WTC11 (cell line): Measurements from ENCODE around the gene TAF8. TPM values are rescaled to one million over a fixed set of nuclear protein-coding genes. Genes with fewer than 3 reads are reported as not detected.

Experiments used
- ATF1 ChIP-seq: sonication (generic); formaldehyde crosslinking; IDR thresholded peaks from 2 replicates; pipeline ENCODE4 v1.8.1; 2023; ENCODE audit warnings: mild to moderate bottlenecking, moderate library complexity, missing genetic modification reagents
- ESRRA ChIP-seq: sonication (generic); formaldehyde crosslinking; IDR thresholded peaks from 2 replicates; pipeline ENCODE4 v1.8.1; 2022; ENCODE audit warnings: mild to moderate bottlenecking, missing genetic modification reagents, borderline replicate concordance
- HMGA2 ChIP-seq: fragments of 250-450 bp; sonication (Bioruptor Pico); IDR thresholded peaks from 2 replicates; pipeline ENCODE4 v1.4.0; 2021; ENCODE audit warnings: mild to moderate bottlenecking, moderate library complexity
- KAT7 ChIP-seq: sonication (generic); formaldehyde crosslinking; IDR thresholded peaks from 2 replicates; pipeline ENCODE4 v1.8.1; 2023; ENCODE audit warnings: missing genetic modification reagents, mild to moderate bottlenecking, borderline replicate concordance
- MYBL2 ChIP-seq: sonication (generic); formaldehyde crosslinking; IDR thresholded peaks from 2 replicates; pipeline ENCODE4 v1.8.1; 2023; ENCODE audit warnings: mild to moderate bottlenecking, moderate library complexity, missing genetic modification reagents
- NFATC4 ChIP-seq: fragments of 250-450 bp; sonication (Bioruptor Pico); IDR thresholded peaks from 2 replicates; pipeline ENCODE4 v1.9.0; 2021; ENCODE audit warnings: mild to moderate bottlenecking
- NR1H2 ChIP-seq: sonication (generic); formaldehyde crosslinking; IDR thresholded peaks from 2 replicates; pipeline ENCODE4 v1.9.0; 2021; ENCODE audit warnings: mild to moderate bottlenecking, moderate library complexity, missing genetic modification reagents
- NR2C2 ChIP-seq: sonication (generic); formaldehyde crosslinking; IDR thresholded peaks from 2 replicates; pipeline ENCODE4 v1.8.0; 2022; ENCODE audit warnings: mild to moderate bottlenecking, missing genetic modification reagents
- PRRX2 ChIP-seq: fragments of 250-450 bp; sonication (Bioruptor Pico); IDR thresholded peaks from 2 replicates; pipeline ENCODE4 v1.8.0; 2021; ENCODE audit warnings: mild to moderate bottlenecking
- SMAD4 ChIP-seq: sonication (generic); formaldehyde crosslinking; IDR thresholded peaks from 2 replicates; pipeline ENCODE4 v1.8.0; 2022; ENCODE audit warnings: mild to moderate bottlenecking, missing genetic modification reagents
- SOX15 ChIP-seq: fragments of 250-450 bp; sonication (Bioruptor Pico); IDR thresholded peaks from 2 replicates; pipeline ENCODE4 v1.9.0; 2021; ENCODE audit warnings: mild to moderate bottlenecking
- TP53 ChIP-seq: sonication (generic); formaldehyde crosslinking; IDR thresholded peaks from 2 replicates; pipeline ENCODE4 v1.8.1; 2023; ENCODE audit warnings: mild to moderate bottlenecking, missing genetic modification reagents
- ZNF121 ChIP-seq: sonication (generic); formaldehyde crosslinking; IDR thresholded peaks from 2 replicates; pipeline ENCODE4 v1.8.0; 2023; ENCODE audit warnings: missing genetic modification reagents
- ZNF138 ChIP-seq: sonication (generic); formaldehyde crosslinking; conservative IDR thresholded peaks from 2 replicates; pipeline ENCODE4 v1.8.1; 2022; ENCODE audit warnings: mild to moderate bottlenecking, moderate library complexity, missing genetic modification reagents
- ZNF232 ChIP-seq: sonication (generic); formaldehyde crosslinking; IDR thresholded peaks from 2 replicates; pipeline ENCODE4 v1.8.0; 2022; ENCODE audit warnings: mild to moderate bottlenecking, missing genetic modification reagents
- ZNF416 ChIP-seq: fragments of 250-450 bp; sonication (Bioruptor Pico); IDR thresholded peaks from 2 replicates; pipeline ENCODE4 v1.9.0; 2021; ENCODE audit warnings: mild to moderate bottlenecking, inconsistent platforms
- total RNA-seq: library from RNA; stranded (reverse); gene quantifications from 3 replicates; pipeline ENCODE4 v1.2.3, GENCODE V29; 2021
- TF ChIP-seq, protein P1 (sequence below): fragments of 250-450 bp; sonication (Bioruptor Pico); IDR thresholded peaks from 2 replicates; pipeline ENCODE4 v2.1.2; 2022; ENCODE audit warnings: mild to moderate bottlenecking, moderate library complexity
- TF ChIP-seq, protein P2 (sequence below): sonication (generic); formaldehyde crosslinking; IDR thresholded peaks from 2 replicates; pipeline ENCODE4 v1.8.1; 2022; ENCODE audit warnings: mild to moderate bottlenecking, missing genetic modification reagents, moderate library complexity, borderline replicate concordance
- TF ChIP-seq, protein P3 (sequence below): sonication (generic); formaldehyde crosslinking; IDR thresholded peaks from 2 replicates; pipeline ENCODE4 v1.8.1; 2023; ENCODE audit warnings: mild to moderate bottlenecking, missing genetic modification reagents, borderline replicate concordance
- TF ChIP-seq, protein P4 (sequence below): fragments of 250-450 bp; sonication (Bioruptor Pico); IDR thresholded peaks from 2 replicates; pipeline ENCODE4 v1.9.0; 2021; ENCODE audit warnings: mild to moderate bottlenecking, borderline replicate concordance
- TF ChIP-seq, protein P5 (sequence below): sonication (generic); formaldehyde crosslinking; IDR thresholded peaks from 2 replicates; pipeline ENCODE4 v1.8.0; 2023; ENCODE audit warnings: missing genetic modification reagents
- TF ChIP-seq, protein P6 (sequence below): sonication (generic); formaldehyde crosslinking; IDR thresholded peaks from 2 replicates; pipeline ENCODE4 v1.8.1; 2023; ENCODE audit warnings: mild to moderate bottlenecking, missing genetic modification reagents
- TF ChIP-seq, protein P7 (sequence below): sonication (generic); formaldehyde crosslinking; IDR thresholded peaks from 2 replicates; pipeline ENCODE4 v1.8.0; 2022; ENCODE audit warnings: mild to moderate bottlenecking, missing genetic modification reagents
- TF ChIP-seq, protein P8 (sequence below): sonication (generic); formaldehyde crosslinking; IDR thresholded peaks from 2 replicates; pipeline ENCODE4 v1.8.1; 2023; ENCODE audit warnings: mild to moderate bottlenecking, moderate library complexity, missing genetic modification reagents

The TAF8 gene
- total RNA-seq, 1 experiment from 2014 or later: 31.0 TPM

DNA sequence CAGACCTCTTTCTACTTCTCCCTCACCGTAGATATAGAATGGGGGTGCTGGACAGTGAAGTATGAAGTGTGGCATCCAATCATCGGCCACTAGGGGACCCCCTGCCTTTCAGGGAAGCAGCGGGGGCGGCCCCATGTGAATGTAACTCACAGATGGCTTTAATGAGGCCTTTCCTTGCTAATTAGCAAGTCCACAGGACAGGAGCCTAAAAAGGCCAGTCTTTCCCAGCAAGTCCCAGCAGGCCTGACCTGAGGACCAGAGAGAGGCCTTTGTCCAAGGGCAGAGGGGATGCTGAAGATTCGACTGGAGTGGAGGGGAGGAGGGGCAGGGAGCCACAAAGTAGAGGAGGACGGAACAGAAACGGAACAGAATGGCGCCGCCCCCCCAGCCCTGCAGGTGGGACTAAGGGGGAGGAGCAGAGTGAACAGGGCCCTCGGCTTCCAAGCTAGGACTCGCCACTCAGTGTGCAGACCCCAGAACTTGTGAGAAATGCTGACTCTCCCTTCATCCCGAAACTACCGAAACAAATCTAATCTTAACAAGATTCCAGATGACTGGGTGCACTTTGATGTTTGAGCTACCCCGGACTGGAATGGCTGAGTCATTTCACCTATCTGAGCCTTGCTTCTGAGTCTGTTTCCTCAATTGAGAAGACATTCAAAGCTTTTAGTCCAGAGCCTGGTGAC is 86.3 kb downstream of the TAF8 start (continued):
- no peak for TF ChIP-seq ATF1
- no peak for TF ChIP-seq SMAD4
- no peak for TF ChIP-seq MYBL2 (CRISPR knock-in tag)
- TF ChIP-seq NR1H2 (CRISPR knock-in tag): no peak
- peak; percentile 99 for TF ChIP-seq ZNF121 (CRISPR knock-in tag)
- no peak for TF ChIP-seq HMGA2 (CRISPR knock-in tag)
- TF ChIP-seq PRRX2 (CRISPR knock-in tag): no peak
- no peak for TF ChIP-seq NR2C2
- TF ChIP-seq, protein P1, sequence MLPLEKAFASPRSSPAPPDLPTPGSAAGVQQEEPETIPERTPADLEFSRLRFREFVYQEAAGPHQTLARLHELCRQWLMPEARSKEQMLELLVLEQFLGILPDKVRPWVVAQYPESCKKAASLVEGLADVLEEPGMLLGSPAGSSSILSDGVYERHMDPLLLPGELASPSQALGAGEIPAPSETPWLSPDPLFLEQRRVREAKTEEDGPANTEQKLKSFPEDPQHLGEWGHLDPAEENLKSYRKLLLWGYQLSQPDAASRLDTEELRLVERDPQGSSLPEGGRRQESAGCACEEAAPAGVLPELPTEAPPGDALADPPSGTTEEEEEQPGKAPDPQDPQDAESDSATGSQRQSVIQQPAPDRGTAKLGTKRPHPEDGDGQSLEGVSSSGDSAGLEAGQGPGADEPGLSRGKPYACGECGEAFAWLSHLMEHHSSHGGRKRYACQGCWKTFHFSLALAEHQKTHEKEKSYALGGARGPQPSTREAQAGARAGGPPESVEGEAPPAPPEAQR (CRISPR knock-in tag): peak; percentile 50; the same call in 1 of the 2 replicates
- TF ChIP-seq NFATC4 (CRISPR knock-in tag): no peak
- TF ChIP-seq SOX15 (CRISPR knock-in tag): no peak
- TF ChIP-seq, protein P2, sequence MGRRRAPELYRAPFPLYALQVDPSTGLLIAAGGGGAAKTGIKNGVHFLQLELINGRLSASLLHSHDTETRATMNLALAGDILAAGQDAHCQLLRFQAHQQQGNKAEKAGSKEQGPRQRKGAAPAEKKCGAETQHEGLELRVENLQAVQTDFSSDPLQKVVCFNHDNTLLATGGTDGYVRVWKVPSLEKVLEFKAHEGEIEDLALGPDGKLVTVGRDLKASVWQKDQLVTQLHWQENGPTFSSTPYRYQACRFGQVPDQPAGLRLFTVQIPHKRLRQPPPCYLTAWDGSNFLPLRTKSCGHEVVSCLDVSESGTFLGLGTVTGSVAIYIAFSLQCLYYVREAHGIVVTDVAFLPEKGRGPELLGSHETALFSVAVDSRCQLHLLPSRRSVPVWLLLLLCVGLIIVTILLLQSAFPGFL (CRISPR knock-in tag): no peak
- TF ChIP-seq, protein P3, sequence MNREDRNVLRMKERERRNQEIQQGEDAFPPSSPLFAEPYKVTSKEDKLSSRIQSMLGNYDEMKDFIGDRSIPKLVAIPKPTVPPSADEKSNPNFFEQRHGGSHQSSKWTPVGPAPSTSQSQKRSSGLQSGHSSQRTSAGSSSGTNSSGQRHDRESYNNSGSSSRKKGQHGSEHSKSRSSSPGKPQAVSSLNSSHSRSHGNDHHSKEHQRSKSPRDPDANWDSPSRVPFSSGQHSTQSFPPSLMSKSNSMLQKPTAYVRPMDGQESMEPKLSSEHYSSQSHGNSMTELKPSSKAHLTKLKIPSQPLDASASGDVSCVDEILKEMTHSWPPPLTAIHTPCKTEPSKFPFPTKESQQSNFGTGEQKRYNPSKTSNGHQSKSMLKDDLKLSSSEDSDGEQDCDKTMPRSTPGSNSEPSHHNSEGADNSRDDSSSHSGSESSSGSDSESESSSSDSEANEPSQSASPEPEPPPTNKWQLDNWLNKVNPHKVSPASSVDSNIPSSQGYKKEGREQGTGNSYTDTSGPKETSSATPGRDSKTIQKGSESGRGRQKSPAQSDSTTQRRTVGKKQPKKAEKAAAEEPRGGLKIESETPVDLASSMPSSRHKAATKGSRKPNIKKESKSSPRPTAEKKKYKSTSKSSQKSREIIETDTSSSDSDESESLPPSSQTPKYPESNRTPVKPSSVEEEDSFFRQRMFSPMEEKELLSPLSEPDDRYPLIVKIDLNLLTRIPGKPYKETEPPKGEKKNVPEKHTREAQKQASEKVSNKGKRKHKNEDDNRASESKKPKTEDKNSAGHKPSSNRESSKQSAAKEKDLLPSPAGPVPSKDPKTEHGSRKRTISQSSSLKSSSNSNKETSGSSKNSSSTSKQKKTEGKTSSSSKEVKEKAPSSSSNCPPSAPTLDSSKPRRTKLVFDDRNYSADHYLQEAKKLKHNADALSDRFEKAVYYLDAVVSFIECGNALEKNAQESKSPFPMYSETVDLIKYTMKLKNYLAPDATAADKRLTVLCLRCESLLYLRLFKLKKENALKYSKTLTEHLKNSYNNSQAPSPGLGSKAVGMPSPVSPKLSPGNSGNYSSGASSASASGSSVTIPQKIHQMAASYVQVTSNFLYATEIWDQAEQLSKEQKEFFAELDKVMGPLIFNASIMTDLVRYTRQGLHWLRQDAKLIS (CRISPR knock-in tag): 0 out of 2 replicates have a peak, but pooled peaks have one; percentile 4
- TF ChIP-seq, protein P4, sequence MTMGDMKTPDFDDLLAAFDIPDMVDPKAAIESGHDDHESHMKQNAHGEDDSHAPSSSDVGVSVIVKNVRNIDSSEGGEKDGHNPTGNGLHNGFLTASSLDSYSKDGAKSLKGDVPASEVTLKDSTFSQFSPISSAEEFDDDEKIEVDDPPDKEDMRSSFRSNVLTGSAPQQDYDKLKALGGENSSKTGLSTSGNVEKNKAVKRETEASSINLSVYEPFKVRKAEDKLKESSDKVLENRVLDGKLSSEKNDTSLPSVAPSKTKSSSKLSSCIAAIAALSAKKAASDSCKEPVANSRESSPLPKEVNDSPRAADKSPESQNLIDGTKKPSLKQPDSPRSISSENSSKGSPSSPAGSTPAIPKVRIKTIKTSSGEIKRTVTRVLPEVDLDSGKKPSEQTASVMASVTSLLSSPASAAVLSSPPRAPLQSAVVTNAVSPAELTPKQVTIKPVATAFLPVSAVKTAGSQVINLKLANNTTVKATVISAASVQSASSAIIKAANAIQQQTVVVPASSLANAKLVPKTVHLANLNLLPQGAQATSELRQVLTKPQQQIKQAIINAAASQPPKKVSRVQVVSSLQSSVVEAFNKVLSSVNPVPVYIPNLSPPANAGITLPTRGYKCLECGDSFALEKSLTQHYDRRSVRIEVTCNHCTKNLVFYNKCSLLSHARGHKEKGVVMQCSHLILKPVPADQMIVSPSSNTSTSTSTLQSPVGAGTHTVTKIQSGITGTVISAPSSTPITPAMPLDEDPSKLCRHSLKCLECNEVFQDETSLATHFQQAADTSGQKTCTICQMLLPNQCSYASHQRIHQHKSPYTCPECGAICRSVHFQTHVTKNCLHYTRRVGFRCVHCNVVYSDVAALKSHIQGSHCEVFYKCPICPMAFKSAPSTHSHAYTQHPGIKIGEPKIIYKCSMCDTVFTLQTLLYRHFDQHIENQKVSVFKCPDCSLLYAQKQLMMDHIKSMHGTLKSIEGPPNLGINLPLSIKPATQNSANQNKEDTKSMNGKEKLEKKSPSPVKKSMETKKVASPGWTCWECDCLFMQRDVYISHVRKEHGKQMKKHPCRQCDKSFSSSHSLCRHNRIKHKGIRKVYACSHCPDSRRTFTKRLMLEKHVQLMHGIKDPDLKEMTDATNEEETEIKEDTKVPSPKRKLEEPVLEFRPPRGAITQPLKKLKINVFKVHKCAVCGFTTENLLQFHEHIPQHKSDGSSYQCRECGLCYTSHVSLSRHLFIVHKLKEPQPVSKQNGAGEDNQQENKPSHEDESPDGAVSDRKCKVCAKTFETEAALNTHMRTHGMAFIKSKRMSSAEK: no peak
- TF ChIP-seq, protein P5, sequence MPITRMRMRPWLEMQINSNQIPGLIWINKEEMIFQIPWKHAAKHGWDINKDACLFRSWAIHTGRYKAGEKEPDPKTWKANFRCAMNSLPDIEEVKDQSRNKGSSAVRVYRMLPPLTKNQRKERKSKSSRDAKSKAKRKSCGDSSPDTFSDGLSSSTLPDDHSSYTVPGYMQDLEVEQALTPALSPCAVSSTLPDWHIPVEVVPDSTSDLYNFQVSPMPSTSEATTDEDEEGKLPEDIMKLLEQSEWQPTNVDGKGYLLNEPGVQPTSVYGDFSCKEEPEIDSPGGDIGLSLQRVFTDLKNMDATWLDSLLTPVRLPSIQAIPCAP (CRISPR knock-in tag): no peak
- TF ChIP-seq KAT7: no peak
- TF ChIP-seq, protein P6, sequence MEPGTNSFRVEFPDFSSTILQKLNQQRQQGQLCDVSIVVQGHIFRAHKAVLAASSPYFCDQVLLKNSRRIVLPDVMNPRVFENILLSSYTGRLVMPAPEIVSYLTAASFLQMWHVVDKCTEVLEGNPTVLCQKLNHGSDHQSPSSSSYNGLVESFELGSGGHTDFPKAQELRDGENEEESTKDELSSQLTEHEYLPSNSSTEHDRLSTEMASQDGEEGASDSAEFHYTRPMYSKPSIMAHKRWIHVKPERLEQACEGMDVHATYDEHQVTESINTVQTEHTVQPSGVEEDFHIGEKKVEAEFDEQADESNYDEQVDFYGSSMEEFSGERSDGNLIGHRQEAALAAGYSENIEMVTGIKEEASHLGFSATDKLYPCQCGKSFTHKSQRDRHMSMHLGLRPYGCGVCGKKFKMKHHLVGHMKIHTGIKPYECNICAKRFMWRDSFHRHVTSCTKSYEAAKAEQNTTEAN (CRISPR knock-in tag): no peak
- no peak for TF ChIP-seq ZNF232 (CRISPR knock-in tag)
- TF ChIP-seq, protein P7, sequence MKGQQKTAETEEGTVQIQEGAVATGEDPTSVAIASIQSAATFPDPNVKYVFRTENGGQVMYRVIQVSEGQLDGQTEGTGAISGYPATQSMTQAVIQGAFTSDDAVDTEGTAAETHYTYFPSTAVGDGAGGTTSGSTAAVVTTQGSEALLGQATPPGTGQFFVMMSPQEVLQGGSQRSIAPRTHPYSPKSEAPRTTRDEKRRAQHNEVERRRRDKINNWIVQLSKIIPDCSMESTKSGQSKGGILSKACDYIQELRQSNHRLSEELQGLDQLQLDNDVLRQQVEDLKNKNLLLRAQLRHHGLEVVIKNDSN (CRISPR knock-in tag): no peak
- TF ChIP-seq, protein P8, sequence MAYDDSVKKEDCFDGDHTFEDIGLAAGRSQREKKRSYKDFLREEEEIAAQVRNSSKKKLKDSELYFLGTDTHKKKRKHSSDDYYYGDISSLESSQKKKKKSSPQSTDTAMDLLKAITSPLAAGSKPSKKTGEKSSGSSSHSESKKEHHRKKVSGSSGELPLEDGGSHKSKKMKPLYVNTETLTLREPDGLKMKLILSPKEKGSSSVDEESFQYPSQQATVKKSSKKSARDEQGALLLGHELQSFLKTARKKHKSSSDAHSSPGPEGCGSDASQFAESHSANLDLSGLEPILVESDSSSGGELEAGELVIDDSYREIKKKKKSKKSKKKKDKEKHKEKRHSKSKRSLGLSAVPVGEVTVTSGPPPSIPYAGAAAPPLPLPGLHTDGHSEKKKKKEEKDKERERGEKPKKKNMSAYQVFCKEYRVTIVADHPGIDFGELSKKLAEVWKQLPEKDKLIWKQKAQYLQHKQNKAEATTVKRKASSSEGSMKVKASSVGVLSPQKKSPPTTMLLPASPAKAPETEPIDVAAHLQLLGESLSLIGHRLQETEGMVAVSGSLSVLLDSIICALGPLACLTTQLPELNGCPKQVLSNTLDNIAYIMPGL: no peak; the same call in 1 of the 2 replicates
- no peak for TF ChIP-seq ESRRA (CRISPR knock-in tag)
- no peak for TF ChIP-seq ZNF138
- TF ChIP-seq TP53 (CRISPR knock-in tag): no peak
- TF ChIP-seq ZNF416 (CRISPR knock-in tag): no peak
